ENCODE results near the gene NRG3. TPM values are rescaled to one million over a fixed set of nuclear protein-coding genes. Genes with fewer than 3 reads are reported as not detected.

NRG3 gene
- total and polyA plus RNA-seq, 2 of the 4 experiments (the other 2 are of a cell fraction), result not detected

DNA sequence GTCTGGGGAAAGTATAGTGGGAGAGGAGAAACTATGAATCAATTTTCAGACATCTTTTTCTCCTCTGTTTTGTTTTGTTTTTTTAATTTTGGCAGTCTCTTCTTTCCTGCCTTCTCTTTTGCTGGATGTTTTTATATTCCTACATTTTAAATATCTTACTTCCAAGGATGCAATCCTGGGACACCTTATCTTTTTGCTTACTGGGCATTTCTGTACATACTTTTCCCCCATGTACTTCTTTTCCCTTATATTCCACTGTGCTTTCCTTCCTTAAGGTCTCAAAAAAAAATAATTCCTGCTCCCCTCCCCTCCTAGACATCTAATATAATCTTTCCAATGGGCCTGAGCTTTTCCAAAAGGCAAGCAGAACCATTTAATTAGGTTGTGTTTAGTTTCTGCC, 701.1 kb downstream of the NRG3 start:
- Histone ChIP-seq H3K9me3 (ENCODE audit: control insufficient read depth, insufficient read depth, low read length) (0 out of 2 replicates have a peak, but pooled peaks cover 2% of the 10 kb centered on the region), H3K36me3 (ENCODE audit: control insufficient read depth, insufficient read depth, low read length) (no peaks in the 10 kb centered on the region), H3K4me3 (ENCODE audit: insufficient read depth, low read depth, low read length) (no peak overlapping the region), H3K27ac (ENCODE audit: insufficient read depth, low read length) (no peak overlapping the region), H3K18ac (ENCODE audit: low read depth, low read length) (no peak overlapping the region), H3K56ac (ENCODE audit: extremely low read depth, insufficient read depth, low read length) (no peak overlapping the region), H4K91ac (ENCODE audit: insufficient read depth, low read depth, low read length) (no peak overlapping the region), H2BK15ac (ENCODE audit: low read depth, low read length) (no peak overlapping the region), H4K5ac (ENCODE audit: low read depth, low read length) (no peak overlapping the region), H3K4ac (ENCODE audit: low read depth, low read length) (no peak overlapping the region), H3K9me1 (ENCODE audit: insufficient read depth, low read length) (no peaks in the 10 kb centered on the region), H3K4me1 (ENCODE audit: control insufficient read depth, insufficient read depth, low read length) (no peaks in the 10 kb centered on the region), H4K20me1 (ENCODE audit: insufficient read depth, low read length) (no peaks in the 10 kb centered on the region), H2AFZ (replicated peaks; ENCODE audit: low read length, poor library complexity) (no peak overlapping the region), H3K9ac (ENCODE audit: low read depth, low read length) (no peak overlapping the region), H2AK9ac (replicated peaks; ENCODE audit: low read depth, low read length, poor library complexity) (no peak overlapping the region), H2AK5ac (ENCODE audit: low read depth, low read length) (no peak overlapping the region), H3K23ac (ENCODE audit: low read depth, low read length) (no peak overlapping the region), H3K27me3 (ENCODE audit: control insufficient read depth, insufficient read depth, low read length) (no peaks in the 10 kb centered on the region), H2BK20ac (ENCODE audit: low read depth, low read length) (no peak overlapping the region), H3K14ac (replicated peaks; ENCODE audit: low read depth, low read length) (no peak overlapping the region), H3K4me2 (ENCODE audit: low read depth, low read length) (no peak overlapping the region), H2BK5ac (ENCODE audit: low read depth, low read length, poor library complexity, severe bottlenecking) (no peak overlapping the region), H4K8ac (ENCODE audit: low read depth in 2 of 2, low read length in 2 of 2) (no peak overlapping the region), H2BK120ac (ENCODE audit: low read depth, low read length) (no peak overlapping the region), H3K79me1 (ENCODE audit: low read depth in 1 of 2, low read length in 2 of 2) (no peaks in the 10 kb centered on the region)
- ChIA-PET POLR2A (ENCODE audit: unreplicated experiment) (no interaction called here), CTCF (no interaction called here)
- ATAC-seq (ENCODE audit: low read depth) (no peak), DNase-seq (no peak)
- TF ChIP-seq RCOR1 (IDR thresholded peaks at IDR 0.05; ENCODE audit: insufficient replicate concordance, low read length) (no peak), MAFK (IDR thresholded peaks at IDR 0.05; ENCODE audit: low read depth, low read length) (peak; percentile 61)
- TF ChIP-seq, protein P1, sequence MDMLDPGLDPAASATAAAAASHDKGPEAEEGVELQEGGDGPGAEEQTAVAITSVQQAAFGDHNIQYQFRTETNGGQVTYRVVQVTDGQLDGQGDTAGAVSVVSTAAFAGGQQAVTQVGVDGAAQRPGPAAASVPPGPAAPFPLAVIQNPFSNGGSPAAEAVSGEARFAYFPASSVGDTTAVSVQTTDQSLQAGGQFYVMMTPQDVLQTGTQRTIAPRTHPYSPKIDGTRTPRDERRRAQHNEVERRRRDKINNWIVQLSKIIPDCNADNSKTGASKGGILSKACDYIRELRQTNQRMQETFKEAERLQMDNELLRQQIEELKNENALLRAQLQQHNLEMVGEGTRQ (IDR thresholded peaks at IDR 0.05; ENCODE audit: low read depth, low read length), result no peak
- in situ Hi-C loops (cut with MboI; ENCODE audit: low sequenced_read_pairs) (no loop called here), intact Hi-C loops (cut with micrococcal nuclease) (no loop called here), dilution Hi-C loops (cut with HindIII; ENCODE audit: low sequenced_read_pairs, unreplicated experiment) (no loop called here)
- BruUV-seq (replicated peaks), result no TSS peak

Measured in IMR-90 (cell line).